Bronchial epithelial cell (primary cell): ENCODE measurements around the gene CDH6. TPM values are rescaled to one million over a fixed set of nuclear protein-coding genes. Genes with fewer than 3 reads are reported as not detected.
A peak's percentile ranks its signal among the peaks of the same experiment; 100 is the strongest.

Source experiments
- DNase-seq: peaks from one replicate; pipeline ENCODE4 v3.0.0-alpha.2; 2010; ENCODE audit warnings: low read depth
- FAIRE-seq: peaks from 2 replicates; lab custom pipeline; 2011; peaks lifted over from hg19 to GRCh38; lab: Jason Lieb, UNC
- H3K27me3 ChIP-seq: 2 replicates; pipeline ENCODE4 v1.5.1; 2011; ENCODE audit warnings: low read length; ENCODE audit not compliant: control insufficient read depth, insufficient read depth
- H3K36me3 ChIP-seq: 2 replicates; pipeline ENCODE4 v1.5.1; 2011; ENCODE audit warnings: low read length; ENCODE audit not compliant: control insufficient read depth, insufficient read depth
- H3K4me3 ChIP-seq: 2 replicates; pipeline ENCODE4 v1.5.1; 2011; ENCODE audit warnings: mild to moderate bottlenecking, low read depth, low read length, control low read depth
- total RNA-seq: library from RNA; depleted of rRNA; stranded (reverse); fragments of >200 nt; gene quantifications from 2 replicates; pipeline ENCODE4 v1.2.1, GENCODE V29; 2014
- TF ChIP-seq, protein P1 (sequence below): IDR thresholded peaks from 2 replicates; pipeline ENCODE4 v1.5.1; 2011; ENCODE audit warnings: mild to moderate bottlenecking, moderate library complexity, low read length, control low read depth, inconsistent platforms; ENCODE audit not compliant: insufficient read depth, severe bottlenecking

Gene CDH6
- total RNA-seq, 1 donor from 2014 or later, result 9.5 TPM

DNA sequence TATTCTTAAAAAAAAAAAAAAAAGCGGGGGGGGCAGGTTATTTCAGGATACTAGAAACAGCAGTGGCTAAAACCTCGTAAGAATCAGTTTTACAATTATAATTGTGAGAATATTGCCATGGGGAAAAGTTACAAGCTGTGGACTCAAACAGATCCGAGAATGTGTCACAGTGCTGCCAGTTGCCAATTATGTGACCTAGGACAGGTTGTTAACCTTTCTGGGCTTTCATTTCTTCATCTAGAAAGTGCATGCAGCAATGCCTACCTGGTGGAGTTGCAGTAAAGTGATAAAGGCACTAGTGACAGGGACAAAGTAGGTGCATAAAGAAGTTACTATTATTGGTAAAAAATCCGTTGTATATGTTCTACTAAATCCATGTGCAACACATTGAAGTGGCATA is 75.8 kb downstream of the CDH6 start:
- TF ChIP-seq, protein P1, sequence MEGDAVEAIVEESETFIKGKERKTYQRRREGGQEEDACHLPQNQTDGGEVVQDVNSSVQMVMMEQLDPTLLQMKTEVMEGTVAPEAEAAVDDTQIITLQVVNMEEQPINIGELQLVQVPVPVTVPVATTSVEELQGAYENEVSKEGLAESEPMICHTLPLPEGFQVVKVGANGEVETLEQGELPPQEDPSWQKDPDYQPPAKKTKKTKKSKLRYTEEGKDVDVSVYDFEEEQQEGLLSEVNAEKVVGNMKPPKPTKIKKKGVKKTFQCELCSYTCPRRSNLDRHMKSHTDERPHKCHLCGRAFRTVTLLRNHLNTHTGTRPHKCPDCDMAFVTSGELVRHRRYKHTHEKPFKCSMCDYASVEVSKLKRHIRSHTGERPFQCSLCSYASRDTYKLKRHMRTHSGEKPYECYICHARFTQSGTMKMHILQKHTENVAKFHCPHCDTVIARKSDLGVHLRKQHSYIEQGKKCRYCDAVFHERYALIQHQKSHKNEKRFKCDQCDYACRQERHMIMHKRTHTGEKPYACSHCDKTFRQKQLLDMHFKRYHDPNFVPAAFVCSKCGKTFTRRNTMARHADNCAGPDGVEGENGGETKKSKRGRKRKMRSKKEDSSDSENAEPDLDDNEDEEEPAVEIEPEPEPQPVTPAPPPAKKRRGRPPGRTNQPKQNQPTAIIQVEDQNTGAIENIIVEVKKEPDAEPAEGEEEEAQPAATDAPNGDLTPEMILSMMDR, result no peak
- H3K27me3 ChIP-seq, result no peaks in the 10 kb centered on the region
- H3K4me3 ChIP-seq, result no peak overlapping the region
- no peak for DNase-seq
- FAIRE-seq, result no peak
- H3K36me3 ChIP-seq, result no peaks in the 10 kb centered on the region

DNA sequence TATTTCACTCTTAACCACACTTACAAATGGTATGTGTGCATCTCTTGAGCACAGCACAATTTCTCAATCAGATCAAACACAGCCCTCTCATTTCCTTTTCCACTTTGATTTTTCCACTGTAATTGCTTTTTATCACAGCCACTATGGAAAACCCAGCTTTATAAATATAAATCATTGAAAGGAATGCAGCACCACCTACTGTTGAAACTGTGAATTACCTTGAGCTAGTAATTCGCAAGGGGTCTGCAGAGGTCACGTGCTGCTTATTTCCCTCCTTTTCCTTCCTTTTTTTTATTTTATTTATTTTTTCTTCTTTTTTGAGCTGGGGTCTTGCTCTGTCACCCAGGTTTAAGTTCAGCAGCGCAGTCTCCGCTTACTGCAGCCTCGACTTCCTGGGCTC is 76.9 kb downstream of the CDH6 start:
- H3K27me3 ChIP-seq, result no peaks in the 10 kb centered on the region
- FAIRE-seq, result no peak
- TF ChIP-seq, protein P1, result peak; percentile 51

DNA sequence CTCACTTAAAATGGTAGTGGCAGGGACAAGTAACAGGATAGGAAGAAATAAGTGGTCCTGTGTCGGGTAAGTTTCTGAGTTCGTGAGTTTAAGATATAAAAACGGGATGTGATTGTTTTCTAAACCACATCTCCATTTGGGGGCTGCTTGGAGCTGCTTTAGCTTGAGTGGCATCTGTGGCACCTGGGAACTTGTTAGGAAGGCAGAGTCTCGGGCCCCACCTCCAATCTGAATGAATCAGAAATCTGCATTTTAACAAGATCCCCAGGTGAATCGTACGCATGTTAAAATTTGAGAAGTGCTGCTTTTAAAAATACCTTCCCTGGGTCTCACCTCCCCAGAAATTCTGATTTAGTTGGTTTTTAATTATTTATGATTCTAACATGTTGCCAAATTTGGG is 78.1 kb downstream of the CDH6 start:
- no peak for FAIRE-seq
- TF ChIP-seq, protein P1, result no peak
- no peak overlapping the region for H3K4me3 ChIP-seq
- H3K36me3 ChIP-seq, result no peaks in the 10 kb centered on the region
- DNase-seq, result no peak
- no peaks in the 10 kb centered on the region for H3K27me3 ChIP-seq

More for the DNA sequence above, 76.9 kb downstream of the CDH6 start:
- peak; percentile 8 for DNase-seq
- Histone ChIP-seq H3K36me3 (no peaks in the 10 kb centered on the region), H3K4me3 (no peak overlapping the region)

DNA sequence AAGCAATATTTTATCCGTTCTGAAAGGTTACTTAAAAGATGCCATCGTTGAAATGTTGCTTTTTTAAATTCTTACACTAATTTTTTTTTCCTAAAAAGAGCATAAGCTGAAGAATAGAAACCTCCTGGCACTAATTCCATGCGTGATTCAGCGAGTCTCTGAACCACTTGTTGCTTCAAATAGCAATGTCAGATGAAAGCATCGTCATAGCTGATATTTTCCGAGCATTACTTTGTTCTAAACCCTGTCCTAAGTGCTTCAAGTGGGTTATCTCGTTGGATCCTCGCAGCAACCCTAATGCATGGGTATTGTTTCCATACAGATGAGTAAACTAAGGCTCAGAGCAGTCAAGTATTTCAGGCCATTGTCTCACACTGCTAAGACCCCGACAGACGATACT is 79.7 kb downstream of the CDH6 start:
- FAIRE-seq, result no peak
- no peak for DNase-seq
- H3K4me3 ChIP-seq, result no peak overlapping the region
- no peaks in the 10 kb centered on the region for H3K27me3 ChIP-seq
- TF ChIP-seq, protein P1, result no peak
- H3K36me3 ChIP-seq, result no peaks in the 10 kb centered on the region

DNA sequence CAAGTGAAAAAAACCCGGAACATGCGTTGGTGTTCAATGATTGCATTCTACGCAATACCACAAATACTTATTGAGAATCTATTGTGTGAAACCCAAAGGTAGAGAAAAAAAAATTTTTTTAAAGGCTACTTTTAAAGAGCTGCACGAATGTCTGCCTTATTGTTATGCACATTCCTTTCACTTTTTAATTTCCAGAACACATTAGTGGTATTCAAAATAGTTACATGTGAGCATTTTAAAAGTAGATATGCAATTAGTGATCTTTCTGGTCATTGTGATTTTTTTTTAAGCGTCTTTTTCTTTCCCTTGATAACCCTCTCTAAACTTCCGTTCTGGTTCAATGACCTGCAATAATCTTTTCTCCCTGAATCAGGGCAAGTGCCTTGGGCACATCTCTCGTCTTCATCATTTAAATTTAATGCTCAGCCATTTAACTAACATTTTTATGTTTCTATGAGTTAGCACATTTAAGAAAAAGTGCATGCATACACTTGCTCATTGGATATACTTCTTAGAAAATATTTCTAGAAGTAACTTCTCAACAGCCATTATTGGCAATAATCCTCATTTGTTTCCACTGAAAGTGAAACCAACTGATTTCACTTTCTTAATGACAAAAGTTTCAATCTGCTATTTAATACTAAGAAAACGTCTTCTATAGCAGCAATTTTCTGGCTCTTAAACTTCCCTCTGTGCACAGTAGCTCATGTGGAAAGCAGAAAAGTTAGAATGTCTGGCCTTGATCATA is 80.3 kb downstream of the CDH6 start:
- Histone ChIP-seq H3K36me3 (no peaks in the 10 kb centered on the region), H3K4me3 (no peak overlapping the region), H3K27me3 (no peaks in the 10 kb centered on the region)
- TF ChIP-seq, protein P1, result no peak
- FAIRE-seq, result no peak
- no peak for DNase-seq

DNA sequence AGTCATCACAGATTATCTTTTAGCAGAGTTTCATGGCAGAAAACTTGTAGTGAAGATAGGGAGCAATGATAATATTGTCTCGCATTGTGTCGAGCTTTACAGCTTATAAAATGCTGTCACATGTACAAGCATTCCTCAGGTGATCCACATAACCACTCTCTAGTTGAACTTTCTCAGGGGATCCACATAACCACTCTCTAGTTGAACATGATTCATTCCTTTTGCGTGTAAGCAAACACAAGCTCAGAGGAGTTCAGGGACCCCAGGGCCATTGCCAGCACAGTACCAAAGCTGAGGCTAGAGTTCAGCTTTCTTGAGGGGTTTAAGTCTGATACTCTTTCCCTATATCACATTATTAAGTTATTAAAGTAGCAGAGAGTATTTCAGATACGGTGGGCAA is 86.7 kb downstream of the CDH6 start:
- TF ChIP-seq, protein P1, result no peak
- no peak overlapping the region for H3K4me3 ChIP-seq
- DNase-seq (no peak), FAIRE-seq (peak; percentile 62)
- no peaks in the 10 kb centered on the region for H3K36me3 ChIP-seq
- H3K27me3 ChIP-seq, result no peaks in the 10 kb centered on the region
